Measurements from ENCODE around the gene PPP1R3G.

GRCh38 chr6:5136851-5137250 is 51.7 kb downstream of the PPP1R3G start:
- TF ChIP-seq, protein P1, sequence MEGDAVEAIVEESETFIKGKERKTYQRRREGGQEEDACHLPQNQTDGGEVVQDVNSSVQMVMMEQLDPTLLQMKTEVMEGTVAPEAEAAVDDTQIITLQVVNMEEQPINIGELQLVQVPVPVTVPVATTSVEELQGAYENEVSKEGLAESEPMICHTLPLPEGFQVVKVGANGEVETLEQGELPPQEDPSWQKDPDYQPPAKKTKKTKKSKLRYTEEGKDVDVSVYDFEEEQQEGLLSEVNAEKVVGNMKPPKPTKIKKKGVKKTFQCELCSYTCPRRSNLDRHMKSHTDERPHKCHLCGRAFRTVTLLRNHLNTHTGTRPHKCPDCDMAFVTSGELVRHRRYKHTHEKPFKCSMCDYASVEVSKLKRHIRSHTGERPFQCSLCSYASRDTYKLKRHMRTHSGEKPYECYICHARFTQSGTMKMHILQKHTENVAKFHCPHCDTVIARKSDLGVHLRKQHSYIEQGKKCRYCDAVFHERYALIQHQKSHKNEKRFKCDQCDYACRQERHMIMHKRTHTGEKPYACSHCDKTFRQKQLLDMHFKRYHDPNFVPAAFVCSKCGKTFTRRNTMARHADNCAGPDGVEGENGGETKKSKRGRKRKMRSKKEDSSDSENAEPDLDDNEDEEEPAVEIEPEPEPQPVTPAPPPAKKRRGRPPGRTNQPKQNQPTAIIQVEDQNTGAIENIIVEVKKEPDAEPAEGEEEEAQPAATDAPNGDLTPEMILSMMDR (IDR thresholded peaks at IDR 0.05), result no peak
- TF ChIP-seq POLR2A (IDR thresholded peaks at IDR 0.05), result no peak

All from heart left ventricle (tissue), 13 donors.